Panc1 (cell line): ENCODE results near the gene MBTD1.
"Not testable (repeated sequence)": the region's sequence is repeated elsewhere in the genome, so short reads cannot be mapped to it uniquely, and the experiment has no call there.

Source experiments
- CTCF ChIP-seq: fragments of 450-650 bp; IDR thresholded peaks from 2 replicates; pipeline ENCODE4 v1.5.1; 2017; ENCODE audit warnings: mild to moderate bottlenecking
- POLR2AphosphoS5 ChIP-seq: IDR thresholded peaks from 2 replicates; pipeline ENCODE4 v1.6.1; 2012; ENCODE audit warnings: mild to moderate bottlenecking, low read depth, low read length, moderate library complexity
- REST ChIP-seq, 2 experiments: IDR thresholded peaks; 2 replicates each; pipeline ENCODE4 v1.6.1; 2011 to 2012; ENCODE audit warnings: low read depth in 2 of 2, control low read depth in 1 of 2, low read length in 1 of 2, mild to moderate bottlenecking in 1 of 2, moderate library complexity in 1 of 2; ENCODE audit not compliant: insufficient read depth in 1 of 2
- TCF7L2 ChIP-seq: IDR thresholded peaks from 2 replicates; pipeline ENCODE4 v1.6.1; 2011; ENCODE audit warnings: mild to moderate bottlenecking, low read depth, low read length, inconsistent platforms

GRCh38 chr17:51294338-51294737 lies 34.5 kb upstream of the MBTD1 start:
- not testable (repeated sequence) for TF ChIP-seq CTCF; REST (IDR thresholded peaks at IDR 0.05; ENCODE audit: insufficient read depth in 1 of 2, low read depth in 2 of 2, low read length in 1 of 2); TCF7L2; POLR2AphosphoS5
